A549 (cell line): Measurements from ENCODE around the gene INSIG1.

Source experiments
- BHLHE40 ChIP-seq: IDR thresholded peaks from 2 replicates; pipeline ENCODE4 v1.6.1; 2012; ENCODE audit warnings: low read depth, low read length, inconsistent platforms
- EP300 ChIP-seq, 2 experiments: fragments of >200 bp; sonication (Bioruptor Twin); formaldehyde crosslinking; IDR thresholded peaks; 2 replicates in 1 of 2; 3 replicates in 1 of 2; pipeline ENCODE4 v1.6.1; 2016 to 2017
- NPAS2 ChIP-seq: fragments of 250-450 bp; sonication (Bioruptor Pico); IDR thresholded peaks from 2 replicates; pipeline ENCODE4 v1.8.0; 2022; ENCODE audit warnings: mild to moderate bottlenecking, moderate library complexity, borderline replicate concordance
- POLR2A ChIP-seq: IDR thresholded peaks from 2 replicates; pipeline ENCODE4 v1.6.1; 2012; ENCODE audit warnings: mild to moderate bottlenecking, low read length
- SMC3 ChIP-seq: fragments of >200 bp; sonication (Bioruptor Twin); formaldehyde crosslinking; IDR thresholded peaks from 3 replicates; pipeline ENCODE4 v1.6.1; 2018; ENCODE audit warnings: inconsistent platforms
- TF ChIP-seq, protein P1 (sequence below): fragments of >200 bp; sonication (Bioruptor Twin); formaldehyde crosslinking; IDR thresholded peaks from 3 replicates; pipeline ENCODE4 v1.5.1; 2016

GRCh38 chr7:155300641-155301452, 3.2 kb downstream of the INSIG1 start:
- no peak for TF ChIP-seq EP300 (IDR thresholded peaks at IDR 0.05)
- TF ChIP-seq BHLHE40 = no peak
- TF ChIP-seq, protein P1, sequence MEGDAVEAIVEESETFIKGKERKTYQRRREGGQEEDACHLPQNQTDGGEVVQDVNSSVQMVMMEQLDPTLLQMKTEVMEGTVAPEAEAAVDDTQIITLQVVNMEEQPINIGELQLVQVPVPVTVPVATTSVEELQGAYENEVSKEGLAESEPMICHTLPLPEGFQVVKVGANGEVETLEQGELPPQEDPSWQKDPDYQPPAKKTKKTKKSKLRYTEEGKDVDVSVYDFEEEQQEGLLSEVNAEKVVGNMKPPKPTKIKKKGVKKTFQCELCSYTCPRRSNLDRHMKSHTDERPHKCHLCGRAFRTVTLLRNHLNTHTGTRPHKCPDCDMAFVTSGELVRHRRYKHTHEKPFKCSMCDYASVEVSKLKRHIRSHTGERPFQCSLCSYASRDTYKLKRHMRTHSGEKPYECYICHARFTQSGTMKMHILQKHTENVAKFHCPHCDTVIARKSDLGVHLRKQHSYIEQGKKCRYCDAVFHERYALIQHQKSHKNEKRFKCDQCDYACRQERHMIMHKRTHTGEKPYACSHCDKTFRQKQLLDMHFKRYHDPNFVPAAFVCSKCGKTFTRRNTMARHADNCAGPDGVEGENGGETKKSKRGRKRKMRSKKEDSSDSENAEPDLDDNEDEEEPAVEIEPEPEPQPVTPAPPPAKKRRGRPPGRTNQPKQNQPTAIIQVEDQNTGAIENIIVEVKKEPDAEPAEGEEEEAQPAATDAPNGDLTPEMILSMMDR = no peak
- no peak for TF ChIP-seq SMC3
- no peak for TF ChIP-seq NPAS2 (CRISPR knock-in tag)
- TF ChIP-seq POLR2A = no peak
